SW 1271 (cell line): ENCODE data around the gene SYT7.

Source experiments
- DNase-seq, 2 experiments: peaks; one replicate each; lab custom pipeline; 2025; lab: John Stamatoyannopoulos, UW

SYT7 gene

GRCh38 chr11:61538636-61538961 lies 42.3 kb downstream of the SYT7 start:
- no peak for DNase-seq

GRCh38 chr11:61537326-61537725 lies 43.5 kb downstream of the SYT7 start:
- DNase-seq: no peak

- DNase-seq: no peak
Measured at GRCh38 chr11:61536676-61537270, 44.1 kb downstream of the SYT7 start.

GRCh38 chr11:61535998-61536675 lies 44.7 kb downstream of the SYT7 start:
- DNase-seq: no peak

- no peak for DNase-seq
Measured at GRCh38 chr11:61534933-61535839, 45.7 kb downstream of the SYT7 start.

- no peak for DNase-seq
Measured at GRCh38 chr11:61534025-61534932, 46.6 kb downstream of the SYT7 start.

- no peak for DNase-seq
Measured at GRCh38 chr11:61533401-61533800, 47.5 kb downstream of the SYT7 start.

GRCh38 chr11:61533039-61533375 lies 47.9 kb downstream of the SYT7 start:
- DNase-seq: no peak

- DNase-seq: peak in 1 of 2 experiments; percentile 39
Measured at GRCh38 chr11:61532134-61533038, 48.5 kb downstream of the SYT7 start.

- no peak for DNase-seq
Measured at GRCh38 chr11:61531044-61531443, 49.8 kb downstream of the SYT7 start.

- DNase-seq: no peak
Measured at GRCh38 chr11:61529537-61530225, 51.2 kb downstream of the SYT7 start.

- no peak for DNase-seq
Measured at GRCh38 chr11:61528114-61528513, 52.8 kb downstream of the SYT7 start.

GRCh38 chr11:61526956-61527731 lies 53.7 kb downstream of the SYT7 start:
- no peak for DNase-seq

- no peak for DNase-seq
Measured at GRCh38 chr11:61526229-61526628, 54.6 kb downstream of the SYT7 start.

GRCh38 chr11:61524963-61525587 lies 55.8 kb downstream of the SYT7 start:
- DNase-seq: no peak

GRCh38 chr11:61524446-61524845 lies 56.4 kb downstream of the SYT7 start:
- DNase-seq: no peak

GRCh38 chr11:61522881-61523280 lies 58.0 kb downstream of the SYT7 start:
- no peak for DNase-seq

GRCh38 chr11:61518032-61518795 lies 62.7 kb downstream of the SYT7 start:
- no peak for DNase-seq
